Lower leg skin (tissue), 3 donors: Measurements from ENCODE around the gene APOBEC3F.
"Not testable (repeated sequence)": the region's sequence is repeated elsewhere in the genome, so short reads cannot be mapped to it uniquely, and the experiment has no call there.

Experiments
- CTCF ChIP-seq, 3 donors: fragments of 450-650 bp; IDR thresholded peaks; one replicate each; pipeline ENCODE4 v1.5.1; 2016; ENCODE audit warnings: antibody characterized with exemption in 3 of 3, mild to moderate bottlenecking in 3 of 3, moderate library complexity in 2 of 3
- POLR2A ChIP-seq, 2 donors: fragments of 450-650 bp; IDR thresholded peaks; one replicate each; pipeline ENCODE4 v1.6.1; 2016 to 2017; ENCODE audit warnings: antibody characterized with exemption in 2 of 2, mild to moderate bottlenecking in 1 of 2, moderate library complexity in 1 of 2

- not testable (repeated sequence) for TF ChIP-seq CTCF, POLR2A (IDR thresholded peaks at IDR 0.05)
These were observed 21.3 kb downstream of the APOBEC3F start for GRCh38 chr22:39061951-39062350.
